Heart left ventricle (tissue), 16 donors: Measurements from ENCODE around the gene SMC3. TPM values are rescaled to one million over a fixed set of nuclear protein-coding genes. Genes with fewer than 3 reads are reported as not detected.
A peak's percentile ranks its signal among the peaks of the same experiment; 100 is the strongest.

ENCODE experiments used
- ATAC-seq, 4 donors: fragments of 200-7000 bp; cut with Tn5 transposase; one replicate each; pipeline ENCODE4 v1.9.1; 2020 to 2022; ENCODE audit warnings: moderate library complexity in 4 of 4, mild to moderate bottlenecking in 3 of 4, moderate number of reproducible peaks in 1 of 4
- DNase-seq, 5 donors: peaks; one replicate each; pipeline ENCODE4 v3.0.0-alpha.2; 2020
- H3K27ac ChIP-seq, 12 donors: fragments of 200-600 bp; sonication (generic) in 4 of 12; one replicate each; pipeline versions ENCODE4 v1.5.0 to v1.8.0; 2016 to 2022; ENCODE audit warnings: mild to moderate bottlenecking in 2 of 12
- H3K27me3 ChIP-seq, 9 donors: fragments of 200-600 bp; sonication (generic) in 2 of 9; one replicate each; pipeline versions ENCODE4 v1.5.1 to v1.8.0; 2016 to 2022; ENCODE audit warnings: mild to moderate bottlenecking in 3 of 9
- H3K36me3 ChIP-seq, 9 donors: fragments of 200-600 bp; sonication (generic) in 2 of 9; one replicate each; pipeline versions ENCODE4 v1.5.0 to v1.8.0; 2018 to 2022; ENCODE audit warnings: mild to moderate bottlenecking in 2 of 9
- H3K4me1 ChIP-seq, 12 donors: fragments of 200-600 bp; sonication (generic) in 4 of 12; one replicate each; pipeline versions ENCODE4 v1.5.0 to v1.8.0; 2016 to 2022; ENCODE audit warnings: mild to moderate bottlenecking in 3 of 12
- H3K4me3 ChIP-seq, 12 donors: fragments of 200-600 bp; sonication (generic) in 4 of 12; one replicate each; pipeline versions ENCODE4 v1.5.0 to v1.8.0; 2017 to 2022; ENCODE audit warnings: mild to moderate bottlenecking in 9 of 12, moderate library complexity in 4 of 12
- H3K9me3 ChIP-seq, 12 donors: fragments of 200-600 bp; sonication (generic) in 4 of 12; one replicate each; pipeline versions ENCODE4 v1.5.0 to v1.8.0; 2016 to 2022; ENCODE audit warnings: mild to moderate bottlenecking in 1 of 12
- CTCF ChIP-seq, 12 donors: fragments of 200-600 bp; sonication (generic) in 4 of 12; IDR thresholded peaks; one replicate each; pipeline versions ENCODE4 v1.5.0 to v1.8.0; 2018 to 2022; ENCODE audit warnings: antibody characterized with exemption in 12 of 12, mild to moderate bottlenecking in 5 of 12
- POLR2A ChIP-seq, 2 donors: fragments of 450-650 bp; IDR thresholded peaks; one replicate each; pipeline ENCODE4 v1.6.1; 2017; ENCODE audit warnings: antibody characterized with exemption in 2 of 2, mild to moderate bottlenecking in 2 of 2, moderate library complexity in 2 of 2
- WGBS, 4 donors: extraction: QIAGEN DNeasy Blood & Tissue Kit in 2 of 4; methylation state at CpG; one replicate each; pipeline versions ENCODE4 v1.1.5 to v1.1.7; 2013 to 2018; 5-methylcytosine and 5-hydroxymethylcytosine counted together
- intact Hi-C, 10 donors: fragments of 100-400 bp; cut with DNase I; formaldehyde crosslinking; loops; one replicate each; pipeline versions ENCODE4 v1.11.1 to v1.14.2; 2022
- polyA plus RNA-seq, 2 donors: library from polyadenylated mRNA; stranded (reverse); fragments of 200-250 nt; gene quantifications; one replicate each; pipeline ENCODE4 v1.2.3, GENCODE V29; 2013
- total RNA-seq, 9 donors: library from RNA; depleted of rRNA in 2 of 9; stranded (reverse); fragments of >200 nt in 2 of 9; fragmentation: NEBNext Ultra II Directional in 3 of 9; extraction: Animal tissue kit (Norgen Biotek cat#: 25700) in 3 of 9; gene quantifications; one replicate each; pipeline versions ENCODE4 v1.1.0 to v1.2.4, GENCODE V29; 2016 to 2023
- donor health status: ischemic (EF 13 %, LVEDD 7.1; RV severe dilation, severe dysfunction).
- donor health status: healthy with polysubstance abuse.
- donor health status: DM: no; HTN: yes; CAD: no.
- donor health status: DM: no; HTN: no; CAD: no.
- donor health status: ischemic (EF 25% LVEDD 6.9; RV normal size, moderate dysfunction).
- donor health status: ischemic (EF 25% LVEDD 5.7; RV mildly dilated, moderate dysfunction).
- donor health status: healthy.
- donor health status: DM: yes; HTN: yes; CAD: no.
- donor health status: ischemic (EF 35%, LVEDD 5.7; RV mildly dilated, moderate dysfunction).
- donor health status: nonischemic (EF 11% LVEDD 7.7; RV severe dilation, severe dysfunction).
- donor health status: DM: yes; HTN: yes; CAD: no.
- donor health status: PGD.
- donor health status: ischemic (EF 29% LVEDD 5.4; RV normal size, mild dysfunction).
- donor health status: nonischemic (EF 23%, LVEDD 6.1; RV moderate dilation, normal function).

SMC3 gene
- total and polyA plus RNA-seq, 11 donors, result 12.0 to 29.2 (median 19.6) TPM

GRCh38 chr10:110549211-110549610 lies 18.3 kb upstream of the SMC3 start:
- no peaks in the 10 kb centered on the region for H3K9me3 ChIP-seq
- H3K27me3 ChIP-seq, result peaks cover 0 to 9% (median 0%) of the 10 kb centered on the region in 9 donors
- DNase-seq (no peak), ATAC-seq (no peak)
- WGBS, 4 donors, result 80 to 88% (median 84%) methylated on average over 5 of the region's 5 CpGs
- H3K4me3 ChIP-seq, result no peak overlapping the region
- no peak overlapping the region for H3K27ac ChIP-seq
- no peaks in the 10 kb centered on the region for H3K36me3 ChIP-seq
- H3K4me1 ChIP-seq, result peaks cover 0 to 12% (median 1%) of the 10 kb centered on the region in 12 donors
- intact Hi-C loops, result loop anchor here in 9 of 10 donors (5.0 to 10.0 kb wide), 7 partner anchors 47 to 414 kb away; partner anchors contain the start of gene DUSP5 (in 2 of the 9)
- TF ChIP-seq POLR2A (IDR thresholded peaks at IDR 0.05) (no peak), CTCF (IDR thresholded peaks at IDR 0.05) (no peak)

GRCh38 chr10:110553905-110554304 lies 13.6 kb upstream of the SMC3 start:
- 43 to 56% (median 49%) methylated on average over 2 of the region's 2 CpGs for WGBS, 4 donors
- Histone ChIP-seq H3K4me1 (no peaks in the 10 kb centered on the region), H3K36me3 (no peaks in the 10 kb centered on the region), H3K27ac (no peak overlapping the region), H3K27me3 (peaks cover 0 to 9% (median 0%) of the 10 kb centered on the region in 9 donors), H3K4me3 (no peak overlapping the region), H3K9me3 (no peaks in the 10 kb centered on the region)
- intact Hi-C loops, result no loop called here
- no peak for DNase-seq
- ATAC-seq, result no peak
- TF ChIP-seq CTCF (IDR thresholded peaks at IDR 0.05) (no peak), POLR2A (IDR thresholded peaks at IDR 0.05) (no peak)

- no peaks in the 10 kb centered on the region for H3K36me3 ChIP-seq
- WGBS, 4 donors, result 78 to 98% (median 92%) methylated on average over 1 of the region's 1 CpG
- no peak for ATAC-seq
- intact Hi-C loops, result loop anchor here in 1 of 10 donors (5.0 kb wide), 1 partner anchor 806 kb away; no protein-coding TSS in a partner anchor
- H3K4me1 ChIP-seq, result no peaks in the 10 kb centered on the region
- no peak for TF ChIP-seq POLR2A (IDR thresholded peaks at IDR 0.05)
- TF ChIP-seq CTCF (IDR thresholded peaks at IDR 0.05), result no peak
- peaks cover 0 to 4% (median 0%) of the 10 kb centered on the region in 9 donors for H3K27me3 ChIP-seq
- H3K9me3 ChIP-seq, result no peaks in the 10 kb centered on the region
- H3K27ac ChIP-seq, result no peak overlapping the region
- no peak for DNase-seq
- H3K4me3 ChIP-seq, result no peak overlapping the region
These were observed 11.2 kb upstream of the SMC3 start for GRCh38 chr10:110556296-110556695.

- intact Hi-C loops, result loop anchor here in 1 of 10 donors (5.0 kb wide), 1 partner anchor 805 kb away; no protein-coding TSS in a partner anchor
- Histone ChIP-seq H3K27ac (no peak overlapping the region), H3K4me3 (no peak overlapping the region), H3K4me1 (no peaks in the 10 kb centered on the region), H3K9me3 (no peaks in the 10 kb centered on the region), H3K27me3 (peaks cover 0 to 4% (median 0%) of the 10 kb centered on the region in 9 donors), H3K36me3 (no peaks in the 10 kb centered on the region)
- WGBS, 4 donors, result 45 to 61% (median 50%) methylated on average over 9 of the region's 9 CpGs
- peak in 1 of 5 donors; percentile 51 for DNase-seq
- peak in 2 of 4 donors; percentile 50 to 58 for ATAC-seq
- TF ChIP-seq POLR2A (IDR thresholded peaks at IDR 0.05) (no peak), CTCF (IDR thresholded peaks at IDR 0.05) (peak; percentile 51 to 80 (median 66))
These were observed 10.4 kb upstream of the SMC3 start for GRCh38 chr10:110556969-110557601.
